Amniotic epithelial cell (primary cell): ENCODE measurements around the gene UXS1.

Experiments used
- DNase-seq: peaks from one replicate; pipeline ENCODE4 v3.0.0-alpha.2; 2010; ENCODE audit warnings: low read depth

UXS1 gene

GRCh38 chr2:106053116-106053515, 141.0 kb downstream of the UXS1 start:
- peak; percentile 59 for DNase-seq

- no peak for DNase-seq
Measured at GRCh38 chr2:106044859-106045258, 149.2 kb downstream of the UXS1 start.

- DNase-seq, result no peak
Measured at GRCh38 chr2:106044021-106044420, 150.1 kb downstream of the UXS1 start.
